Thyroid gland (tissue), 4 donors: ENCODE results near the gene APOOL. TPM values are rescaled to one million over a fixed set of nuclear protein-coding genes. Genes with fewer than 3 reads are reported as not detected.

Experiments
- DNase-seq, 2 donors: peaks; one replicate each; pipeline ENCODE4 v3.0.0-alpha.2; 2019
- H3K27ac ChIP-seq, 3 donors: fragments of 200-600 bp; sonication (generic); 1 replicate in 2 of 3; 2 replicates in 1 of 3; pipeline ENCODE4 v1.5.1; 2016 to 2019; ENCODE audit warnings: mild to moderate bottlenecking in 1 of 3, moderate library complexity in 1 of 3
- H3K27me3 ChIP-seq: fragments of 200-600 bp; sonication (generic); one replicate; pipeline ENCODE4 v1.5.1; 2019
- H3K36me3 ChIP-seq, 2 donors: fragments of 200-600 bp; sonication (generic); one replicate each; pipeline ENCODE4 v1.5.1; 2016 to 2019
- H3K4me1 ChIP-seq, 2 donors: fragments of 200-600 bp; sonication (generic); one replicate each; pipeline ENCODE4 v1.5.1; 2017 to 2019
- H3K4me3 ChIP-seq, 3 donors: fragments of 200-600 bp; sonication (generic); replicated peaks in 1 of 3; 1 replicate in 2 of 3; 2 replicates in 1 of 3; pipeline ENCODE4 v1.5.1; 2016; ENCODE audit warnings: mild to moderate bottlenecking in 1 of 3
- H3K9me3 ChIP-seq: fragments of 200-600 bp; sonication (generic); one replicate; pipeline ENCODE4 v1.5.1; 2017
- CTCF ChIP-seq, 6 experiments: fragments of 200-600 bp in 3 of 6; fragments of 450-650 bp in 3 of 6; sonication (generic) in 3 of 6; IDR thresholded peaks; one replicate each; pipeline ENCODE4 v1.5.1; 2016 to 2019; ENCODE audit warnings: antibody characterized with exemption in 6 of 6, mild to moderate bottlenecking in 2 of 6, inconsistent platforms in 1 of 6, moderate library complexity in 1 of 6
- POLR2A ChIP-seq, 2 donors: fragments of 450-650 bp; IDR thresholded peaks; one replicate each; pipeline ENCODE4 v1.6.1; 2017; ENCODE audit warnings: antibody characterized with exemption in 2 of 2, mild to moderate bottlenecking in 2 of 2, moderate library complexity in 1 of 2
- WGBS, 2 donors: methylation state at CpG; one replicate each; pipeline ENCODE4 v1.1.5; 2017; 5-methylcytosine and 5-hydroxymethylcytosine counted together
- intact Hi-C: fragments of 100-400 bp; cut with DNase I; formaldehyde crosslinking; loops from one replicate; pipeline ENCODE4 v1.15.1; 2023
- total RNA-seq, 4 donors: library from RNA; depleted of rRNA; stranded (reverse); fragments of >200 nt; gene quantifications; one replicate each; pipeline ENCODE4 v1.2.3, GENCODE V29; 2016

The APOOL gene
- total RNA-seq, 4 donors from 2014 or later, result 13.4 to 21.6 (median 16.2) TPM

- intact Hi-C loops, result no loop called here
- WGBS, 2 donors, result 88 to 92% methylated on average over 1 of the region's 1 CpG
- TF ChIP-seq POLR2A (IDR thresholded peaks at IDR 0.05), result no peak
- TF ChIP-seq CTCF (IDR thresholded peaks at IDR 0.05), result no peak
These were observed 137.3 kb downstream of the APOOL start for GRCh38 chrX:85140964-85141363.

More at GRCh38 chrX:85140964-85141363, 137.3 kb downstream of the APOOL start:
- H3K27ac ChIP-seq, result no peak overlapping the region
- H3K27me3 ChIP-seq, result no peaks in the 10 kb centered on the region
- H3K4me3 ChIP-seq, result no peak overlapping the region
- no peak for DNase-seq
- H3K4me1 ChIP-seq, result no peaks in the 10 kb centered on the region
- no peaks in the 10 kb centered on the region for H3K36me3 ChIP-seq
- H3K9me3 ChIP-seq, result no peaks in the 10 kb centered on the region

Other genes starting within 250 kb of the APOOL start
- under 1 TPM in 1 of 4 donors, not detected in 3; 0.13 TPM for gene SATL1, start 239.9 kb downstream of the APOOL start, total RNA-seq
- gene ZNF711, start 240.1 kb downstream of the APOOL start, total RNA-seq, result 1 to 10 TPM; 8.6 to 9.6 (median 9.0) TPM